ENCODE results near the gene PTPRK. TPM values are rescaled to one million over a fixed set of nuclear protein-coding genes. Genes with fewer than 3 reads are reported as not detected.

PTPRK gene
- total RNA-seq, 1 donor from 2014 or later = 4.2 TPM

GRCh38 chr6:128046033-128046432, 474.4 kb downstream of the PTPRK start:
- no peak for DNase-seq (ENCODE audit: low spot score)
- Mint-ChIP-seq H3K9me3 (no peaks in the 10 kb centered on the region), H3K4me1 (ENCODE audit: low read depth) (no peaks in the 10 kb centered on the region), H3K4me3 (ENCODE audit: low read depth) (no peak overlapping the region), H3K27me3 (ENCODE audit: low read depth) (peaks cover 2% of the 10 kb centered on the region), H3K27ac (no peak overlapping the region), H3K36me3 (ENCODE audit: low read depth) (no peaks in the 10 kb centered on the region)
- intact Hi-C loops (cut with micrococcal nuclease) = no loop called here

GRCh38 chr6:128039543-128039942, 480.9 kb downstream of the PTPRK start:
- H3K4me1 Mint-ChIP-seq (ENCODE audit: low read depth) = no peaks in the 10 kb centered on the region
- H3K4me3 Mint-ChIP-seq (ENCODE audit: low read depth) = no peak overlapping the region
- intact Hi-C loops (cut with micrococcal nuclease) = no loop called here
- H3K9me3 Mint-ChIP-seq = no peaks in the 10 kb centered on the region
- peaks cover 3% of the 10 kb centered on the region for H3K27me3 Mint-ChIP-seq (ENCODE audit: low read depth)
- H3K27ac Mint-ChIP-seq = no peak overlapping the region
- no peak for DNase-seq (ENCODE audit: low spot score)
- no peaks in the 10 kb centered on the region for H3K36me3 Mint-ChIP-seq (ENCODE audit: low read depth)

GRCh38 chr6:128036808-128037570, 483.4 kb downstream of the PTPRK start:
- intact Hi-C loops (cut with micrococcal nuclease) = no loop called here
- no peak overlapping the region for H3K4me3 Mint-ChIP-seq (ENCODE audit: low read depth)
- H3K9me3 Mint-ChIP-seq = no peaks in the 10 kb centered on the region
- DNase-seq (ENCODE audit: low spot score) = no peak
- no peaks in the 10 kb centered on the region for H3K36me3 Mint-ChIP-seq (ENCODE audit: low read depth)
- H3K27ac Mint-ChIP-seq = no peak overlapping the region
- peaks cover 3% of the 10 kb centered on the region for H3K4me1 Mint-ChIP-seq (ENCODE audit: low read depth)
- H3K27me3 Mint-ChIP-seq (ENCODE audit: low read depth) = peaks cover 3% of the 10 kb centered on the region

- H3K4me1 Mint-ChIP-seq (ENCODE audit: low read depth) = peaks cover 6% of the 10 kb centered on the region
- no peaks in the 10 kb centered on the region for H3K9me3 Mint-ChIP-seq
- H3K4me3 Mint-ChIP-seq (ENCODE audit: low read depth) = no peak overlapping the region
- H3K27ac Mint-ChIP-seq = no peak overlapping the region
- intact Hi-C loops (cut with micrococcal nuclease) = no loop called here
- H3K27me3 Mint-ChIP-seq (ENCODE audit: low read depth) = no peaks in the 10 kb centered on the region
- DNase-seq (ENCODE audit: low spot score) = no peak
- no peaks in the 10 kb centered on the region for H3K36me3 Mint-ChIP-seq (ENCODE audit: low read depth)
Observed at GRCh38 chr6:128033156-128033555, 487.2 kb downstream of the PTPRK start.

GRCh38 chr6:128032042-128032441, 488.4 kb downstream of the PTPRK start:
- Mint-ChIP-seq H3K4me1 (ENCODE audit: low read depth) (peaks cover 6% of the 10 kb centered on the region), H3K27ac (no peak overlapping the region), H3K9me3 (no peaks in the 10 kb centered on the region), H3K36me3 (ENCODE audit: low read depth) (no peaks in the 10 kb centered on the region), H3K4me3 (ENCODE audit: low read depth) (no peak overlapping the region), H3K27me3 (ENCODE audit: low read depth) (no peaks in the 10 kb centered on the region)
- no peak for DNase-seq (ENCODE audit: low spot score)
- intact Hi-C loops (cut with micrococcal nuclease) = no loop called here

- Mint-ChIP-seq H3K36me3 (ENCODE audit: low read depth) (no peaks in the 10 kb centered on the region), H3K27ac (no peak overlapping the region), H3K27me3 (ENCODE audit: low read depth) (no peaks in the 10 kb centered on the region), H3K9me3 (no peaks in the 10 kb centered on the region), H3K4me3 (ENCODE audit: low read depth) (no peak overlapping the region), H3K4me1 (ENCODE audit: low read depth) (peaks cover 8% of the 10 kb centered on the region)
- DNase-seq (ENCODE audit: low spot score) = no peak
- intact Hi-C loops (cut with micrococcal nuclease) = no loop called here
Observed at GRCh38 chr6:128029826-128030225, 490.6 kb downstream of the PTPRK start.

GRCh38 chr6:128028183-128028582, 492.2 kb downstream of the PTPRK start:
- no peak for DNase-seq (ENCODE audit: low spot score)
- Mint-ChIP-seq H3K4me3 (ENCODE audit: low read depth) (no peak overlapping the region), H3K36me3 (ENCODE audit: low read depth) (no peaks in the 10 kb centered on the region), H3K27me3 (ENCODE audit: low read depth) (no peaks in the 10 kb centered on the region), H3K4me1 (ENCODE audit: low read depth) (peaks cover 8% of the 10 kb centered on the region), H3K9me3 (no peaks in the 10 kb centered on the region), H3K27ac (no peak overlapping the region)
- intact Hi-C loops (cut with micrococcal nuclease) = no loop called here

- intact Hi-C loops (cut with micrococcal nuclease) = no loop called here
- DNase-seq (ENCODE audit: low spot score) = no peak
- Mint-ChIP-seq H3K27me3 (ENCODE audit: low read depth) (no peaks in the 10 kb centered on the region), H3K4me3 (ENCODE audit: low read depth) (no peak overlapping the region), H3K36me3 (ENCODE audit: low read depth) (no peaks in the 10 kb centered on the region), H3K9me3 (no peaks in the 10 kb centered on the region), H3K4me1 (ENCODE audit: low read depth) (peaks cover 4% of the 10 kb centered on the region), H3K27ac (no peak overlapping the region)
Observed at GRCh38 chr6:128025478-128025877, 494.9 kb downstream of the PTPRK start.

GRCh38 chr6:128024969-128025368, 495.4 kb downstream of the PTPRK start:
- intact Hi-C loops (cut with micrococcal nuclease) = no loop called here
- Mint-ChIP-seq H3K9me3 (no peaks in the 10 kb centered on the region), H3K36me3 (ENCODE audit: low read depth) (no peaks in the 10 kb centered on the region), H3K4me1 (ENCODE audit: low read depth) (peaks cover 4% of the 10 kb centered on the region), H3K27ac (no peak overlapping the region), H3K4me3 (ENCODE audit: low read depth) (no peak overlapping the region), H3K27me3 (ENCODE audit: low read depth) (no peaks in the 10 kb centered on the region)
- no peak for DNase-seq (ENCODE audit: low spot score)

- peaks cover 6% of the 10 kb centered on the region for H3K4me1 Mint-ChIP-seq (ENCODE audit: low read depth)
- no peak overlapping the region for H3K4me3 Mint-ChIP-seq (ENCODE audit: low read depth)
- H3K27me3 Mint-ChIP-seq (ENCODE audit: low read depth) = no peaks in the 10 kb centered on the region
- no peak overlapping the region for H3K27ac Mint-ChIP-seq
- intact Hi-C loops (cut with micrococcal nuclease) = no loop called here
- DNase-seq (ENCODE audit: low spot score) = no peak
- no peaks in the 10 kb centered on the region for H3K9me3 Mint-ChIP-seq
- no peaks in the 10 kb centered on the region for H3K36me3 Mint-ChIP-seq (ENCODE audit: low read depth)
Observed at GRCh38 chr6:128024046-128024445, 496.4 kb downstream of the PTPRK start.

- H3K27me3 Mint-ChIP-seq (ENCODE audit: low read depth) = no peaks in the 10 kb centered on the region
- intact Hi-C loops (cut with micrococcal nuclease) = no loop called here
- H3K36me3 Mint-ChIP-seq (ENCODE audit: low read depth) = no peaks in the 10 kb centered on the region
- H3K27ac Mint-ChIP-seq = no peak overlapping the region
- no peaks in the 10 kb centered on the region for H3K9me3 Mint-ChIP-seq
- DNase-seq (ENCODE audit: low spot score) = no peak
- H3K4me3 Mint-ChIP-seq (ENCODE audit: low read depth) = no peak overlapping the region
- H3K4me1 Mint-ChIP-seq (ENCODE audit: low read depth) = peaks cover 3% of the 10 kb centered on the region
Observed at GRCh38 chr6:128018821-128019220, 501.6 kb downstream of the PTPRK start.

GRCh38 chr6:128017288-128017687, 503.1 kb downstream of the PTPRK start:
- peaks cover 3% of the 10 kb centered on the region for H3K4me1 Mint-ChIP-seq (ENCODE audit: low read depth)
- intact Hi-C loops (cut with micrococcal nuclease) = no loop called here
- no peaks in the 10 kb centered on the region for H3K36me3 Mint-ChIP-seq (ENCODE audit: low read depth)
- peaks cover 2% of the 10 kb centered on the region for H3K27me3 Mint-ChIP-seq (ENCODE audit: low read depth)
- no peak overlapping the region for H3K27ac Mint-ChIP-seq
- DNase-seq (ENCODE audit: low spot score) = no peak
- no peak overlapping the region for H3K4me3 Mint-ChIP-seq (ENCODE audit: low read depth)
- no peaks in the 10 kb centered on the region for H3K9me3 Mint-ChIP-seq

- intact Hi-C loops (cut with micrococcal nuclease) = no loop called here
Observed at GRCh38 chr6:128007658-128008057, 512.7 kb downstream of the PTPRK start.

GRCh38 chr6:128005009-128005408, 515.4 kb downstream of the PTPRK start:
- no peak overlapping the region for H3K27ac Mint-ChIP-seq
- intact Hi-C loops (cut with micrococcal nuclease) = no loop called here
- no peak for DNase-seq (ENCODE audit: low spot score)
- H3K36me3 Mint-ChIP-seq (ENCODE audit: low read depth) = no peaks in the 10 kb centered on the region
- no peaks in the 10 kb centered on the region for H3K27me3 Mint-ChIP-seq (ENCODE audit: low read depth)
- no peak overlapping the region for H3K4me3 Mint-ChIP-seq (ENCODE audit: low read depth)
- peaks cover 2% of the 10 kb centered on the region for H3K4me1 Mint-ChIP-seq (ENCODE audit: low read depth)
- H3K9me3 Mint-ChIP-seq = no peaks in the 10 kb centered on the region

More at GRCh38 chr6:128007658-128008057, 512.7 kb downstream of the PTPRK start:
- Mint-ChIP-seq H3K9me3 (no peaks in the 10 kb centered on the region), H3K4me3 (ENCODE audit: low read depth) (no peak overlapping the region), H3K27me3 (ENCODE audit: low read depth) (no peaks in the 10 kb centered on the region), H3K4me1 (ENCODE audit: low read depth) (no peaks in the 10 kb centered on the region), H3K27ac (no peak overlapping the region), H3K36me3 (ENCODE audit: low read depth) (no peaks in the 10 kb centered on the region)
- no peak for DNase-seq (ENCODE audit: low spot score)
